MCF 10A (cell line): ENCODE measurements around the gene KRTAP4-5. TPM values are rescaled to one million over a fixed set of nuclear protein-coding genes. Genes with fewer than 3 reads are reported as not detected.
A peak's percentile ranks its signal among the peaks of the same experiment; 100 is the strongest.
"Not testable (repeated sequence)": the region's sequence is repeated elsewhere in the genome, so short reads cannot be mapped to it uniquely, and the experiment has no call there.

ENCODE experiments used
- BruUV-seq: library from RNA; stranded (reverse); fragments of 400-500 nt; replicated peaks from 2 replicates; lab custom pipeline; 2021; lab: Mats Ljungman, UMichigan
- CTCF ChIA-PET: fragments of 300-600 bp; sonication (Branson Sonifier 250); formaldehyde crosslinking; extraction: SDS; loops from one replicate; lab custom pipeline; 2021; ENCODE audit warnings: antibody characterized with exemption, inconsistent platforms; lab: Yijun Ruan, JAX
- POLR2A ChIA-PET: fragments of 300-600, 350-650 bp; sonication (Branson Sonifier 250); formaldehyde crosslinking; extraction: SDS; loops from one replicate; lab custom pipeline; 2020; ENCODE audit warnings: antibody characterized with exemption, inconsistent platforms; lab: Yijun Ruan, JAX
- DNase-seq: peaks from one replicate; pipeline ENCODE4 v3.0.0-alpha.2; 2018; ENCODE audit not compliant: unreplicated experiment
- H3K27ac Mint-ChIP-seq: one replicate; pipeline ENCODE4 v1.8.0; 2022; ENCODE audit warnings: mild to moderate bottlenecking, low read depth, mixed read lengths; ENCODE audit not compliant: unreplicated experiment
- H3K27me3 Mint-ChIP-seq: one replicate; pipeline ENCODE4 v1.8.0; 2022; ENCODE audit warnings: mixed read lengths; ENCODE audit not compliant: insufficient read depth, unreplicated experiment
- H3K36me3 Mint-ChIP-seq: one replicate; pipeline ENCODE4 v1.8.0; 2022; ENCODE audit warnings: mild to moderate bottlenecking, moderate library complexity, mixed read lengths; ENCODE audit not compliant: insufficient read depth, unreplicated experiment
- H3K4me1 Mint-ChIP-seq: one replicate; pipeline ENCODE4 v1.8.0; 2022; ENCODE audit warnings: mixed read lengths; ENCODE audit not compliant: insufficient read depth, unreplicated experiment
- H3K4me3 Mint-ChIP-seq: one replicate; pipeline ENCODE4 v1.8.0; 2022; ENCODE audit warnings: mild to moderate bottlenecking, moderate library complexity, mixed read lengths; ENCODE audit not compliant: unreplicated experiment
- H3K9me3 Mint-ChIP-seq: one replicate; pipeline ENCODE4 v1.8.0; 2022; ENCODE audit warnings: mixed read lengths; ENCODE audit not compliant: unreplicated experiment
- CTCF ChIP-seq: fragments of 200-600 bp; IDR thresholded peaks from one replicate; pipeline ENCODE4 v1.8.0; 2022; ENCODE audit warnings: antibody characterized with exemption, mild to moderate bottlenecking; ENCODE audit not compliant: unreplicated experiment
- intact Hi-C: fragments of 100-400 bp; cut with micrococcal nuclease; formaldehyde crosslinking; loops from 2 replicates; pipeline ENCODE4 v1.14.1; 2022
- total RNA-seq: library from RNA; stranded (reverse); gene quantifications from 2 replicates; pipeline ENCODE4 v1.2.3, GENCODE V29; 2022

Gene KRTAP4-5
- total RNA-seq, 1 experiment from 2014 or later = not detected

GRCh38 chr17:41127371-41127770 is 22.3 kb downstream of the KRTAP4-5 start:
- Mint-ChIP-seq H3K27ac (no peak overlapping the region), H3K36me3 (no peaks in the 10 kb centered on the region), H3K4me3 (no peak overlapping the region), H3K27me3 (no peaks in the 10 kb centered on the region), H3K4me1 (peaks cover 14% of the 10 kb centered on the region), H3K9me3 (peaks cover 14% of the 10 kb centered on the region)
- peak; percentile 1 for DNase-seq
- no TSS peak for BruUV-seq
- TF ChIP-seq CTCF = no peak
- intact Hi-C loops = no loop called here
- ChIA-PET POLR2A (no interaction called here), CTCF (interaction anchor here (0.6 kb wide), 1 partner anchor 196 kb away, joined by 3 read pairs; no protein-coding TSS in a partner anchor)

- DNase-seq = no peak
- CTCF ChIA-PET = no interaction called here
- Mint-ChIP-seq H3K27me3 (no peaks in the 10 kb centered on the region), H3K4me3 (no peak overlapping the region), H3K4me1 (peaks cover 5% of the 10 kb centered on the region), H3K36me3 (no peaks in the 10 kb centered on the region), H3K27ac (no peak overlapping the region), H3K9me3 (peaks cover 18% of the 10 kb centered on the region)
- POLR2A ChIA-PET = interaction anchor here (0.7 kb wide), 1 partner anchor 33 kb away, joined by 3 read pairs; no protein-coding TSS in a partner anchor
- intact Hi-C loops = no loop called here
- BruUV-seq = no TSS peak
- no peak for TF ChIP-seq CTCF
Observed at GRCh38 chr17:41126412-41126811, 23.2 kb downstream of the KRTAP4-5 start.

GRCh38 chr17:41125064-41125463 is 24.6 kb downstream of the KRTAP4-5 start:
- no peaks in the 10 kb centered on the region for H3K36me3 Mint-ChIP-seq
- no peaks in the 10 kb centered on the region for H3K27me3 Mint-ChIP-seq
- intact Hi-C loops = no loop called here
- TF ChIP-seq CTCF = no peak
- no peak for DNase-seq
- H3K9me3 Mint-ChIP-seq = peaks cover 13% of the 10 kb centered on the region
- POLR2A ChIA-PET = no interaction called here
- CTCF ChIA-PET = no interaction called here
- no peak overlapping the region for H3K4me3 Mint-ChIP-seq
- peaks cover 5% of the 10 kb centered on the region for H3K4me1 Mint-ChIP-seq
- H3K27ac Mint-ChIP-seq = no peak overlapping the region
- no TSS peak for BruUV-seq

GRCh38 chr17:41123991-41124371 is 25.6 kb downstream of the KRTAP4-5 start, which contains the start of gene KRTAP4-12:
TSS of gene KRTAP4-12 (minus strand) at chr17:41124182. CDS start at chr17:41124122, 60 bp downstream.
- CTCF ChIA-PET, H3K4me1 Mint-ChIP-seq: not testable (repeated sequence)

GRCh38 chr17:41123292-41123990 is 26.2 kb downstream of the KRTAP4-5 start:
- intact Hi-C loops, H3K27ac Mint-ChIP-seq, H3K36me3 Mint-ChIP-seq, H3K4me1 Mint-ChIP-seq, BruUV-seq, DNase-seq, CTCF ChIA-PET, H3K4me3 Mint-ChIP-seq, H3K9me3 Mint-ChIP-seq, H3K27me3 Mint-ChIP-seq: not testable (repeated sequence)
- POLR2A ChIA-PET = interaction anchor here (0.5 kb wide), 1 partner anchor 741 kb away, joined by 3 read pairs; no protein-coding TSS in a partner anchor

More at GRCh38 chr17:41123991-41124371, 25.6 kb downstream of the KRTAP4-5 start, which contains the start of gene KRTAP4-12:
- H3K9me3 Mint-ChIP-seq, H3K27me3 Mint-ChIP-seq, H3K4me3 Mint-ChIP-seq, H3K36me3 Mint-ChIP-seq, BruUV-seq, H3K27ac Mint-ChIP-seq, intact Hi-C loops, DNase-seq: not testable (repeated sequence)
- POLR2A ChIA-PET = interaction anchor here (0.5 kb wide), 1 partner anchor 740 kb away, joined by 3 read pairs; no protein-coding TSS in a partner anchor
